ENCODE results near the gene GAB3. TPM values are rescaled to one million over a fixed set of nuclear protein-coding genes. Genes with fewer than 3 reads are reported as not detected.
A peak's percentile ranks its signal among the peaks of the same experiment; 100 is the strongest.

GAB3 gene, protein sequence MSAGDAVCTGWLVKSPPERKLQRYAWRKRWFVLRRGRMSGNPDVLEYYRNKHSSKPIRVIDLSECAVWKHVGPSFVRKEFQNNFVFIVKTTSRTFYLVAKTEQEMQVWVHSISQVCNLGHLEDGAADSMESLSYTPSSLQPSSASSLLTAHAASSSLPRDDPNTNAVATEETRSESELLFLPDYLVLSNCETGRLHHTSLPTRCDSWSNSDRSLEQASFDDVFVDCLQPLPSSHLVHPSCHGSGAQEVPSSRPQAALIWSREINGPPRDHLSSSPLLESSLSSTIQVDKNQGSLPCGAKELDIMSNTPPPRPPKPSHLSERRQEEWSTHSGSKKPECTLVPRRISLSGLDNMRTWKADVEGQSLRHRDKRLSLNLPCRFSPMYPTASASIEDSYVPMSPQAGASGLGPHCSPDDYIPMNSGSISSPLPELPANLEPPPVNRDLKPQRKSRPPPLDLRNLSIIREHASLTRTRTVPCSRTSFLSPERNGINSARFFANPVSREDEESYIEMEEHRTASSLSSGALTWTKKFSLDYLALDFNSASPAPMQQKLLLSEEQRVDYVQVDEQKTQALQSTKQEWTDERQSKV
- total RNA-seq (10 to 100 TPM in 4 of 5 donors, 1 to 10 TPM in 1; 9.1 to 26.2 (median 18.4) TPM), total RNA-seq (6.2 to 88.4 (median 27.3) reads per million in 29 experiments)
- total RNA-seq (2013): 27.8 TPM

- peaks cover 2 to 23% of the 10 kb centered on the region in 2 experiments for H3K4me1 ChIP-seq (ENCODE audit: control insufficient read depth in 1 of 2, extremely low read depth in 1 of 2, insufficient read depth in 2 of 2, low read length in 2 of 2)
- under 1% methylated on average over 64 of the region's 98 CpGs for WGBS (ENCODE audit: insufficient coverage)
- Mint-ChIP-seq H3K4me1 (peaks cover 15 to 37% (median 31%) of the 10 kb centered on the region in 3 donors), H3K27ac (peak within 1 kb of the TSS; percentile 66 to 81), H3K27me3 (peaks cover 0 to 19% of the 10 kb centered on the region in 2 donors), H3K9me3 (no peaks in the 10 kb centered on the region), H3K4me3 (peak within 1 kb of the TSS; percentile 69 to 83 (median 70)), H3K36me3 (no peaks in the 10 kb centered on the region)
- peak within 1 kb of the TSS; percentile 42 to 69 for H3K4me3 ChIP-seq (ENCODE audit: control insufficient read depth in 1 of 2, extremely low read depth in 1 of 2, low read length in 1 of 2)
- ChIA-PET CTCF (interaction anchor here in 1 of 2 donors (1.0 to 4.5 kb wide), 6 partner anchors 13 to 52 kb away, joined by 3 to 29 read pairs (median 4); partner anchors contain the start of gene DKC1), POLR2A (no interaction called here)
- peak within 1 kb of the TSS; percentile 63 for H3K27ac ChIP-seq (ENCODE audit: low read length)
- DNase-seq (peak in 26 of 35 experiments; percentile 6 to 64 (median 30)), ATAC-seq (replicated peaks in 1 of 4) (peak; percentile 71 to 80 (median 79))
- H3K9me3 ChIP-seq: no peaks in the 10 kb centered on the region
- H3K36me3 ChIP-seq (ENCODE audit: control insufficient read depth in 2 of 2, extremely low read depth in 1 of 2, insufficient read depth in 1 of 2, low read length in 1 of 2): no peaks in the 10 kb centered on the region
- no peaks in the 10 kb centered on the region for H3K27me3 ChIP-seq (replicated peaks in 1 of 2; ENCODE audit: control insufficient read depth in 2 of 2, extremely low read depth in 1 of 2, insufficient read depth in 2 of 2, low read length in 1 of 2)
Measured at GRCh38 chrX:154750301-154751202, at the start of gene GAB3. Gene GAB3 (minus strand): TSS chrX:154751077. CDS start chrX:154751025, 52 bp downstream.

- Histone ChIP-seq H3K27me3 (replicated peaks in 1 of 2; ENCODE audit: control insufficient read depth in 2 of 2, extremely low read depth in 1 of 2, insufficient read depth in 2 of 2, low read length in 1 of 2) (no peaks in the 10 kb centered on the region), H3K27ac (ENCODE audit: low read length) (no peak overlapping the region), H3K4me1 (ENCODE audit: control insufficient read depth in 1 of 2, extremely low read depth in 1 of 2, insufficient read depth in 2 of 2, low read length in 2 of 2) (peaks cover 22 to 27% of the 10 kb centered on the region in 2 experiments), H3K9me3 (no peaks in the 10 kb centered on the region), H3K36me3 (ENCODE audit: control insufficient read depth in 2 of 2, extremely low read depth in 1 of 2, insufficient read depth in 1 of 2, low read length in 1 of 2) (no peaks in the 10 kb centered on the region), H3K4me3 (ENCODE audit: control insufficient read depth in 1 of 2, extremely low read depth in 1 of 2, low read length in 1 of 2) (peak overlapping the region in 1 of 2 donors; percentile 29)
- DNase-seq (no peak), ATAC-seq (replicated peaks in 1 of 4) (no peak)
- Mint-ChIP-seq H3K4me3 (peak overlapping the region in 1 of 3 donors; percentile 41), H3K9me3 (no peaks in the 10 kb centered on the region), H3K27ac (peak overlapping the region; percentile 67 to 84), H3K27me3 (peaks cover 0 to 9% of the 10 kb centered on the region in 2 donors), H3K4me1 (peaks cover 24 to 55% (median 48%) of the 10 kb centered on the region in 3 donors), H3K36me3 (no peaks in the 10 kb centered on the region)
- WGBS (ENCODE audit: insufficient coverage): 80% methylated on average over 2 of the region's 9 CpGs
- ChIA-PET CTCF (no interaction called here), POLR2A (interaction anchor here in 1 of 2 donors (0.5 kb wide), 1 partner anchor 292 kb away, joined by 4 read pairs; no protein-coding TSS in a partner anchor)
Measured at GRCh38 chrX:154799556-154800348, 48.9 kb upstream of the GAB3 start.

DNA sequence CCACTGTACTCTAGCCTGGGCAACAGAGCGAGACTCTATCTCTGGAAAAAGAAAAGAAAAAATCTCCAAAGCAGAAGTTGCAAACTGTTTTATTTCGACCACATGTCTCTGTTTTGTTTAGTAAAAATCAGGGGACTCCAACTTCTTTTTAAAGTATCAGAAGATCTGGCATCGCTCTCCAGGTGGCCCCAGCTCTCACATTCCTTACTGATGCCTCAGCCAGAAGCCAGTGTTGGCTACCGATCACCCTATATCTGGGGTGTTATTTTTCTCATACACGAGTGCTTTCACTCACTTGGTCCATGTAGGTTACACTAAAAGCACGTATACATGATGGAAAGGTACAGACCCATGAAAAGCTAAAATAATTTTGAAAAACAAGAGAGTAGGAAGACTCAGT is 46.1 kb upstream of the GAB3 start:
- H3K36me3 ChIP-seq (ENCODE audit: control insufficient read depth in 2 of 2, extremely low read depth in 1 of 2, insufficient read depth in 1 of 2, low read length in 1 of 2): no peaks in the 10 kb centered on the region
- H3K4me3 ChIP-seq (ENCODE audit: control insufficient read depth in 1 of 2, extremely low read depth in 1 of 2, low read length in 1 of 2): no peak overlapping the region
- CTCF ChIA-PET: no interaction called here
- no CpG with 5 or more reads among the region's 6 CpGs for WGBS (ENCODE audit: insufficient coverage)
- H3K4me3 Mint-ChIP-seq: no peak overlapping the region
- peaks cover 17 to 18% of the 10 kb centered on the region in 2 experiments for H3K4me1 ChIP-seq (ENCODE audit: control insufficient read depth in 1 of 2, extremely low read depth in 1 of 2, insufficient read depth in 2 of 2, low read length in 2 of 2)
- POLR2A ChIA-PET: no interaction called here
- peaks cover 24 to 35% (median 26%) of the 10 kb centered on the region in 3 donors for H3K4me1 Mint-ChIP-seq
- ATAC-seq (replicated peaks in 1 of 4): no peak
- H3K27me3 Mint-ChIP-seq: peaks cover 0 to 16% of the 10 kb centered on the region in 2 donors
- no peaks in the 10 kb centered on the region for H3K27me3 ChIP-seq (replicated peaks in 1 of 2; ENCODE audit: control insufficient read depth in 2 of 2, extremely low read depth in 1 of 2, insufficient read depth in 2 of 2, low read length in 1 of 2)
- no peaks in the 10 kb centered on the region for H3K9me3 Mint-ChIP-seq
- H3K9me3 ChIP-seq: no peaks in the 10 kb centered on the region
- no peaks in the 10 kb centered on the region for H3K36me3 Mint-ChIP-seq
- no peak overlapping the region for H3K27ac ChIP-seq (ENCODE audit: low read length)
- no peak for DNase-seq
- no peak overlapping the region for H3K27ac Mint-ChIP-seq

- H3K9me3 Mint-ChIP-seq: no peaks in the 10 kb centered on the region
- H3K4me1 Mint-ChIP-seq: peaks cover 11 to 20% (median 12%) of the 10 kb centered on the region in 3 donors
- POLR2A ChIA-PET: no interaction called here
- no peaks in the 10 kb centered on the region for H3K27me3 ChIP-seq (replicated peaks in 1 of 2; ENCODE audit: control insufficient read depth in 2 of 2, extremely low read depth in 1 of 2, insufficient read depth in 2 of 2, low read length in 1 of 2)
- no peak for ATAC-seq (replicated peaks in 1 of 4)
- peaks cover 3% of the 10 kb centered on the region for H3K36me3 Mint-ChIP-seq
- no peaks in the 10 kb centered on the region for H3K36me3 ChIP-seq (ENCODE audit: control insufficient read depth in 2 of 2, extremely low read depth in 1 of 2, insufficient read depth in 1 of 2, low read length in 1 of 2)
- no peaks in the 10 kb centered on the region for H3K9me3 ChIP-seq
- H3K4me3 Mint-ChIP-seq: no peak overlapping the region
- H3K4me3 ChIP-seq (ENCODE audit: control insufficient read depth in 1 of 2, extremely low read depth in 1 of 2, low read length in 1 of 2): no peak overlapping the region
- CTCF ChIA-PET: no interaction called here
- H3K4me1 ChIP-seq (ENCODE audit: control insufficient read depth in 1 of 2, extremely low read depth in 1 of 2, insufficient read depth in 2 of 2, low read length in 2 of 2): peaks cover 6 to 9% of the 10 kb centered on the region in 2 experiments
- no peak overlapping the region for H3K27ac ChIP-seq (ENCODE audit: low read length)
- DNase-seq: no peak
- peaks cover 0 to 16% of the 10 kb centered on the region in 2 donors for H3K27me3 Mint-ChIP-seq
- WGBS (ENCODE audit: insufficient coverage): no CpG with 5 or more reads among the region's 2 CpGs
- H3K27ac Mint-ChIP-seq: no peak overlapping the region
Measured at GRCh38 chrX:154795016-154795415, 44.1 kb upstream of the GAB3 start.

DNA sequence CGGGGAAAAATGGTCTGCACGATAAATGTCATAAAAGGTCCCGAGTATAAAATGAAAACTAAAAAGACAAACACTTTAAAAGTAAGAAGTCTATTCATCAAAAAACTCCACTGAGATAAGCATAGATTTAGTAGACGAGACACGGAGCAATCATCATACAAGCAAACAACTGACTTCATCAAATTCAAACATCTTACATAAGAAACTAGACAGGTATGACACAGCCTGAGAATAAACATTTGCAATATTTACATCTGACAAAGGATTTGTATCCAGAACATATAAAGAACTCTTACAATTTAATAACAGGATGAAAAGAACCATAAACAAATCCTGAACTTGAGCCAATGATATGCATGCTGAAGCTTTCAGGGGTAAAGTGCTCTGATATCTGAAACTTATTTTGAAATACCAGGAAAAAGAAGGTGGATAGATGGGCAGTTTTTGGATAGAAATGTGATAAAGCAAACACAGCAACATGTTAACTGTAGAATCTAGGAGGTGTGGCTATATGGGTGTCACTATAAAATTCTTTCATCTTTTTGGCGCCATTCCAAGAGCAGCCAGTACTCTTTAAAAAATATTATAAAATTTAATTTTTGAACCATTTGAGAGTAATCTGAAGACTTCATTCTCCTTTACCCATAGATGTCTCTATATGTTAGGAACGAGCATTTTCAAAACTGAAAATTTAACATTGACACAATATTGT is 42.4 kb upstream of the GAB3 start:
- Mint-ChIP-seq H3K4me3 (no peak overlapping the region), H3K9me3 (no peaks in the 10 kb centered on the region), H3K27ac (no peak overlapping the region), H3K4me1 (peaks cover 0 to 5% (median 0%) of the 10 kb centered on the region in 3 donors), H3K27me3 (peaks cover 0 to 8% of the 10 kb centered on the region in 2 donors), H3K36me3 (peaks cover 9% of the 10 kb centered on the region)
- no CpG with 5 or more reads among the region's 7 CpGs for WGBS (ENCODE audit: insufficient coverage)
- DNase-seq: no peak
- Histone ChIP-seq H3K9me3 (no peaks in the 10 kb centered on the region), H3K4me3 (ENCODE audit: control insufficient read depth in 1 of 2, extremely low read depth in 1 of 2, low read length in 1 of 2) (no peak overlapping the region), H3K4me1 (ENCODE audit: control insufficient read depth in 1 of 2, extremely low read depth in 1 of 2, insufficient read depth in 2 of 2, low read length in 2 of 2) (no peaks in the 10 kb centered on the region), H3K27me3 (replicated peaks in 1 of 2; ENCODE audit: control insufficient read depth in 2 of 2, extremely low read depth in 1 of 2, insufficient read depth in 2 of 2, low read length in 1 of 2) (no peaks in the 10 kb centered on the region), H3K27ac (ENCODE audit: low read length) (no peak overlapping the region), H3K36me3 (ENCODE audit: control insufficient read depth in 2 of 2, extremely low read depth in 1 of 2, insufficient read depth in 1 of 2, low read length in 1 of 2) (no peaks in the 10 kb centered on the region)
- ChIA-PET POLR2A (no interaction called here), CTCF (interaction anchor here in 1 of 2 donors (0.5 kb wide), 1 partner anchor 289 kb away, joined by 3 read pairs; no protein-coding TSS in a partner anchor)
- no peak for ATAC-seq (replicated peaks in 1 of 4)

Measured in T-cell (primary cell).